DOHH2 (cell line): Measurements from ENCODE around the gene ZBTB25.

Source experiments
- H3F3A ChIP-seq: fragments of 200-600 bp; sonication (generic), shearing (Covaris generic); 2 replicates; pipeline ENCODE4 v1.6.0; 2016; ENCODE audit warnings: antibody characterized with exemption, mild to moderate bottlenecking; ENCODE audit not compliant: control insufficient read depth, insufficient read depth
- H3K27ac ChIP-seq: fragments of 200-600 bp; sonication (generic); 2 replicates; pipeline ENCODE4 v1.5.1; 2014; ENCODE audit warnings: low read depth, mild to moderate bottlenecking, low read length, moderate library complexity
- H3K27me3 ChIP-seq: fragments of 200-600 bp; sonication (generic); 2 replicates; pipeline ENCODE4 v1.6.1; 2014; ENCODE audit warnings: mild to moderate bottlenecking, low read length, mixed read lengths; ENCODE audit not compliant: control insufficient read depth
- H3K36me3 ChIP-seq: fragments of 200-600 bp; sonication (generic); 2 replicates; pipeline ENCODE4 v1.6.1; 2014; ENCODE audit warnings: mild to moderate bottlenecking, low read length, moderate library complexity, mixed read lengths; ENCODE audit not compliant: control insufficient read depth
- H3K4me1 ChIP-seq: fragments of 200-600 bp; sonication (generic); 2 replicates; pipeline ENCODE4 v1.6.1; 2014; ENCODE audit warnings: mild to moderate bottlenecking, low read length, mixed read lengths; ENCODE audit not compliant: control insufficient read depth
- H3K4me2 ChIP-seq: fragments of 200-600 bp; sonication (generic); 2 replicates; pipeline ENCODE4 v1.6.0; 2014; ENCODE audit warnings: mild to moderate bottlenecking, low read length, moderate library complexity
- H3K4me3 ChIP-seq: fragments of 200-600 bp; sonication (generic); 2 replicates; pipeline ENCODE4 v1.5.1; 2014; ENCODE audit warnings: mild to moderate bottlenecking, low read length, mixed read lengths
- H3K79me2 ChIP-seq: fragments of 200-600 bp; sonication (generic); 2 replicates; pipeline ENCODE4 v1.6.1; 2014; ENCODE audit warnings: mild to moderate bottlenecking, low read length, mixed read lengths; ENCODE audit not compliant: control insufficient read depth
- H3K9me2 ChIP-seq: fragments of 200-600 bp; sonication (generic); replicated peaks from 2 replicates; pipeline ENCODE4 v1.6.1; 2014; ENCODE audit warnings: mild to moderate bottlenecking, low read length, mixed read lengths; ENCODE audit not compliant: control insufficient read depth
- H3K9me3 ChIP-seq: fragments of 200-600 bp; sonication (generic); 2 replicates; pipeline ENCODE4 v1.6.1; 2014; ENCODE audit warnings: antibody characterized with exemption, low read length, mixed read lengths; ENCODE audit not compliant: control insufficient read depth, insufficient read depth
- H4K20me1 ChIP-seq: fragments of 200-600 bp; sonication (generic); 2 replicates; pipeline ENCODE4 v1.6.0; 2014; ENCODE audit warnings: low read depth, mild to moderate bottlenecking, antibody characterized with exemption, low read length, moderate library complexity; ENCODE audit not compliant: control insufficient read depth, insufficient read depth
- CTCF ChIP-seq: fragments of 200-600 bp; sonication (generic); IDR thresholded peaks from one replicate; pipeline ENCODE4 v1.5.1; 2014; ENCODE audit warnings: antibody characterized with exemption, mild to moderate bottlenecking, low read depth, low read length; ENCODE audit not compliant: poor library complexity, severe bottlenecking
- EZH2phosphoT487 ChIP-seq: fragments of 200-600 bp; sonication (generic); IDR thresholded peaks from 2 replicates; pipeline ENCODE4 v1.6.1; 2017; ENCODE audit warnings: borderline replicate concordance, mild to moderate bottlenecking, antibody characterized with exemption, low read length, moderate library complexity, mixed read lengths

The ZBTB25 gene

DNA sequence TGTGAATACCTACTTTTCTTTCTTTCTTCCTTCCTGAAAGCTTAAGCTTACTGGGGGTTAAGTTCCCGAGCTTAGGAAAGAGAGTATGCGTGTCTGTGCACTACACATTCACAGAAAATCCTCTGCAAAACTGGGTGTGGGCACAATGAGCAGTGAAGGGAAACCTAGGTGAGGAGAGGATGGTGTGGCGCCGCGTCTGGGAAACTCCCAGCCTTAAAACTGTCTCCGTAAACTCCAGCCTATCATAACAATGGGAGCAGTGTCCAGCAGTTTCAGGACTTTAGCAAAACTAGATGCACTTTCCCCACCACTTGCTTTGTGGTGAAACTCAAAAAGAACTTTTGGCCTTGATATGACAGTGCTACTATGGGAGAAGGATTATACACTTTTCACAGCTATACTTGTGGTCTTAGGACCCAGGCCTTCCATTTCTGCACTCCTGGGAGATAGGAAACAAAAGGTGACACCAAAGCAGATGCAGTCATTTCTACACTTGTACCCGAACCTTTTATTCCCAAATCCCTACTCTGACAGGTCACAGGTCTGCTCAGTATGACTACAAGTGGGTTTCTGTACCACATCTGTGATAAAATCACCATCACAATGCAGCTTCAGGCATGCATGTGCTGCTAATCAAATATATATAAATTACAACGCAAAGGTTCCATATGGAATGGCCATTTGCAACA, 27.9 kb downstream of the ZBTB25 start:
- H3K27ac ChIP-seq: no peak overlapping the region
- H3K9me3 ChIP-seq: no peaks in the 10 kb centered on the region
- H4K20me1 ChIP-seq: peaks cover 9% of the 10 kb centered on the region; the same call in 1 of the 2 replicates
- peaks cover 9% of the 10 kb centered on the region; the same call in 1 of the 2 replicates for H3K79me2 ChIP-seq
- TF ChIP-seq EZH2phosphoT487 (no peak), CTCF (no peak)
- H3K4me3 ChIP-seq: no peak overlapping the region
- H3K4me2 ChIP-seq: no peak overlapping the region
- H3K9me2 ChIP-seq: no peaks in the 10 kb centered on the region
- no peaks in the 10 kb centered on the region for H3K27me3 ChIP-seq
- no peaks in the 10 kb centered on the region for H3K4me1 ChIP-seq
- H3K36me3 ChIP-seq: peaks cover 14% of the 10 kb centered on the region
- peaks cover 17% of the 10 kb centered on the region for H3F3A ChIP-seq

- no peak overlapping the region for H3K4me2 ChIP-seq
- H3K27me3 ChIP-seq: no peaks in the 10 kb centered on the region
- no peaks in the 10 kb centered on the region for H3K9me2 ChIP-seq
- no peaks in the 10 kb centered on the region for H3K4me1 ChIP-seq
- H3F3A ChIP-seq: peaks cover 12% of the 10 kb centered on the region
- peaks cover 9% of the 10 kb centered on the region; the same call in 1 of the 2 replicates for H3K79me2 ChIP-seq
- peaks cover 9% of the 10 kb centered on the region; the same call in 1 of the 2 replicates for H4K20me1 ChIP-seq
- H3K36me3 ChIP-seq: peaks cover 14% of the 10 kb centered on the region
- no peak overlapping the region for H3K4me3 ChIP-seq
- TF ChIP-seq CTCF: no peak
- TF ChIP-seq EZH2phosphoT487: no peak
- no peaks in the 10 kb centered on the region for H3K9me3 ChIP-seq
- no peak overlapping the region for H3K27ac ChIP-seq
Measured at GRCh38 chr14:64474698-64475097, 28.9 kb downstream of the ZBTB25 start.

DNA sequence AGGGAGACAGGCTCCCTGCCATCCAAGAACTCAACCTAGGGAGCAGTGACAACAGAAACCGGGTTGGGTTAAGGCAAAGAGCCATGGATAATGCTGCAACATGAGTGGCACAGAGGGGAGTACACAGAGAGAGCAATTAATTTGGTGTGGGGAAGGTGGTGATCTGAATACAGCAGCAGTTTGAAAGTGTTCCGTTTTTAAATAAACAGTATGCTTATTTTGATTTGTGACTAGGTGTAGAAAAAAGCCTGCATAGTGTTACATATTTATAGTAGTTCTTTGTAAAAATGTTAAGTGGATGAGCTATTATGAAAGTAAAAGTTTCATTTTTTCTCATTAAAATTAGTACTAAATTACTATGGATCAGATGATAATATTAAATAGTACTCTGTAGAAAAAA, 29.6 kb downstream of the ZBTB25 start:
- Histone ChIP-seq H4K20me1 (peaks cover 9% of the 10 kb centered on the region; the same call in 1 of the 2 replicates), H3K27ac (no peak overlapping the region), H3K4me3 (no peak overlapping the region), H3K36me3 (peaks cover 14% of the 10 kb centered on the region), H3K9me3 (no peaks in the 10 kb centered on the region), H3F3A (peaks cover 12% of the 10 kb centered on the region), H3K9me2 (no peaks in the 10 kb centered on the region), H3K4me2 (no peak overlapping the region), H3K27me3 (no peaks in the 10 kb centered on the region), H3K4me1 (no peaks in the 10 kb centered on the region), H3K79me2 (peaks cover 9% of the 10 kb centered on the region; the same call in 1 of the 2 replicates)
- TF ChIP-seq EZH2phosphoT487: no peak
- no peak for TF ChIP-seq CTCF
